Keratinocyte (primary cell): Measurements from ENCODE around the gene DCDC2C. TPM values are rescaled to one million over a fixed set of nuclear protein-coding genes. Genes with fewer than 3 reads are reported as not detected.

Source experiments
- DNase-seq: peaks from one replicate; pipeline ENCODE4 v3.0.0-alpha.2; 2011; ENCODE audit warnings: low read depth, missing footprints, low spot score
- FAIRE-seq: peaks from 2 replicates; lab custom pipeline; 2011; peaks lifted over from hg19 to GRCh38; lab: Jason Lieb, UNC
- H2AFZ ChIP-seq: 2 replicates; pipeline ENCODE4 v1.6.0; 2012; ENCODE audit warnings: low read length, control low read depth, inconsistent platforms; ENCODE audit not compliant: control insufficient read depth
- H3K27ac ChIP-seq: 2 replicates; pipeline ENCODE4 v1.5.1; 2011; ENCODE audit warnings: low read length; ENCODE audit not compliant: control insufficient read depth, insufficient read depth
- H3K27me3 ChIP-seq: 3 replicates; pipeline ENCODE4 v1.6.0; 2011; ENCODE audit warnings: low read length; ENCODE audit not compliant: control insufficient read depth, insufficient read depth; ENCODE audit errors: extremely low read depth
- H3K36me3 ChIP-seq, 2 experiments: 2 replicates in 1 of 2; 3 replicates in 1 of 2; pipeline ENCODE4 v1.5.1; 2011; ENCODE audit warnings: low read length in 2 of 2, mild to moderate bottlenecking in 1 of 2; ENCODE audit not compliant: control insufficient read depth in 2 of 2, insufficient read depth in 2 of 2; ENCODE audit errors: extremely low read depth in 1 of 2
- H3K4me1 ChIP-seq: 3 replicates; pipeline ENCODE4 v1.5.1; 2011; ENCODE audit warnings: low read length; ENCODE audit not compliant: control insufficient read depth, insufficient read depth; ENCODE audit errors: extremely low read depth
- H3K4me2 ChIP-seq: 3 replicates; pipeline ENCODE4 v1.6.0; 2011; ENCODE audit warnings: low read depth, low read length; ENCODE audit not compliant: control insufficient read depth, insufficient read depth; ENCODE audit errors: extremely low read depth
- H3K4me3 ChIP-seq, 3 experiments: fragments of 200-600 bp in 1 of 3; sonication (generic) in 1 of 3; 2 replicates in 2 of 3; 3 replicates in 1 of 3; pipeline ENCODE4 v1.5.1; 2011 to 2016; ENCODE audit warnings: low read length in 3 of 3, mild to moderate bottlenecking in 3 of 3, control low read depth in 2 of 3, inconsistent platforms in 1 of 3, low read depth in 1 of 3, mixed read lengths in 1 of 3, mixed run types in 1 of 3, moderate library complexity in 1 of 3; ENCODE audit not compliant: control insufficient read depth in 2 of 3, insufficient read depth in 2 of 3; ENCODE audit errors: extremely low read depth in 1 of 3
- H3K79me2 ChIP-seq: 2 replicates; pipeline ENCODE4 v1.6.0; 2012; ENCODE audit warnings: low read length; ENCODE audit not compliant: control insufficient read depth, insufficient read depth
- H3K9ac ChIP-seq: 3 replicates; pipeline ENCODE4 v1.6.0; 2011; ENCODE audit warnings: low read length; ENCODE audit not compliant: control insufficient read depth, insufficient read depth; ENCODE audit errors: extremely low read depth
- H3K9me1 ChIP-seq: 3 replicates; pipeline ENCODE4 v1.6.0; 2011; ENCODE audit warnings: low read length; ENCODE audit not compliant: control insufficient read depth, insufficient read depth; ENCODE audit errors: extremely low read depth
- H3K9me3 ChIP-seq: 2 replicates; pipeline ENCODE4 v1.5.1; 2012; ENCODE audit warnings: low read depth, low read length; ENCODE audit not compliant: control insufficient read depth
- H4K20me1 ChIP-seq: 3 replicates; pipeline ENCODE4 v1.6.0; 2011; ENCODE audit warnings: low read length; ENCODE audit not compliant: control insufficient read depth, insufficient read depth; ENCODE audit errors: extremely low read depth
- EZH2 ChIP-seq: IDR thresholded peaks from one replicate; pipeline ENCODE4 v1.6.1; 2012; ENCODE audit warnings: inconsistent platforms, mild to moderate bottlenecking, low read length, moderate library complexity
- dilution Hi-C: fragments of 300-500 bp; cut with MboI; formaldehyde crosslinking; loops from one replicate; pipeline ENCODE4 v1.7.0; 2020; ENCODE audit warnings: low sequenced_read_pairs; ENCODE audit not compliant: extremely low pct_ligation_motif_present
- polyA plus RNA-seq, 5 experiments: library from polyadenylated mRNA; depleted of rRNA in 3 of 5; stranded (reverse) in 3 of 5; stranded (forward) in 1 of 5; unstranded in 1 of 5; fragments of >200 nt; gene quantifications; 1 replicate in 1 of 5; 2 replicates in 3 of 5; 3 replicates in 1 of 5; pipeline versions ENCODE4 v1.2.1 to v1.2.3, GENCODE V29; 2011 to 2012; ENCODE audit warnings: missing spikeins in 2 of 5, low read depth in 1 of 5, low replicate concordance in 1 of 5
- TF ChIP-seq, protein P1 (sequence below), 3 experiments: IDR thresholded peaks in 1 of 3; conservative IDR thresholded peaks in 1 of 3; optimal IDR thresholded peaks in 1 of 3; 2 replicates in 2 of 3; 3 replicates in 1 of 3; pipeline versions ENCODE3 to v1.5.1; 2011; ENCODE audit warnings: low read length in 3 of 3, mild to moderate bottlenecking in 3 of 3, moderate library complexity in 2 of 3, control low read depth in 1 of 3, inconsistent platforms in 1 of 3; ENCODE audit not compliant: insufficient read depth in 2 of 3; ENCODE audit errors: extremely low read depth in 1 of 3

Gene DCDC2C
- polyA plus RNA-seq, 1 donor (not counting 4 experiments of a cell fraction or from before 2014, with no cell fraction given) = not detected

- H2AFZ ChIP-seq = no peak overlapping the region
- H3K9me1 ChIP-seq = no peaks in the 10 kb centered on the region
- no peaks in the 10 kb centered on the region for H3K4me1 ChIP-seq
- H3K27ac ChIP-seq = no peak overlapping the region
- H3K9ac ChIP-seq = no peak overlapping the region
- H3K79me2 ChIP-seq = no peaks in the 10 kb centered on the region
- no peaks in the 10 kb centered on the region for H3K9me3 ChIP-seq
- FAIRE-seq (no peak), DNase-seq (no peak)
- H3K27me3 ChIP-seq = no peaks in the 10 kb centered on the region
- no peak overlapping the region for H3K4me3 ChIP-seq
- TF ChIP-seq, protein P1, sequence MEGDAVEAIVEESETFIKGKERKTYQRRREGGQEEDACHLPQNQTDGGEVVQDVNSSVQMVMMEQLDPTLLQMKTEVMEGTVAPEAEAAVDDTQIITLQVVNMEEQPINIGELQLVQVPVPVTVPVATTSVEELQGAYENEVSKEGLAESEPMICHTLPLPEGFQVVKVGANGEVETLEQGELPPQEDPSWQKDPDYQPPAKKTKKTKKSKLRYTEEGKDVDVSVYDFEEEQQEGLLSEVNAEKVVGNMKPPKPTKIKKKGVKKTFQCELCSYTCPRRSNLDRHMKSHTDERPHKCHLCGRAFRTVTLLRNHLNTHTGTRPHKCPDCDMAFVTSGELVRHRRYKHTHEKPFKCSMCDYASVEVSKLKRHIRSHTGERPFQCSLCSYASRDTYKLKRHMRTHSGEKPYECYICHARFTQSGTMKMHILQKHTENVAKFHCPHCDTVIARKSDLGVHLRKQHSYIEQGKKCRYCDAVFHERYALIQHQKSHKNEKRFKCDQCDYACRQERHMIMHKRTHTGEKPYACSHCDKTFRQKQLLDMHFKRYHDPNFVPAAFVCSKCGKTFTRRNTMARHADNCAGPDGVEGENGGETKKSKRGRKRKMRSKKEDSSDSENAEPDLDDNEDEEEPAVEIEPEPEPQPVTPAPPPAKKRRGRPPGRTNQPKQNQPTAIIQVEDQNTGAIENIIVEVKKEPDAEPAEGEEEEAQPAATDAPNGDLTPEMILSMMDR (optimal IDR thresholded peaks at IDR 0.05 in 1 of 3, IDR thresholded peaks at IDR 0.05 in 1 of 3, conservative IDR thresholded peaks at IDR 0.05 in 1 of 3; ENCODE audit: extremely low read depth in 1 of 3, insufficient read depth in 2 of 3, low read length in 3 of 3) = no peak
- no peak for TF ChIP-seq EZH2
- no peak overlapping the region for H3K4me2 ChIP-seq
- H4K20me1 ChIP-seq = no peaks in the 10 kb centered on the region
- H3K36me3 ChIP-seq = no peaks in the 10 kb centered on the region
- dilution Hi-C loops = no loop called here
Measured at GRCh38 chr2:3675687-3676086, 27.7 kb upstream of the DCDC2C start.

GRCh38 chr2:3677436-3677835 lies 25.9 kb upstream of the DCDC2C start:
- no peak for DNase-seq
- H3K79me2 ChIP-seq = no peaks in the 10 kb centered on the region
- no peak overlapping the region for H2AFZ ChIP-seq
- no peak for FAIRE-seq
- dilution Hi-C loops = no loop called here
- no peaks in the 10 kb centered on the region for H4K20me1 ChIP-seq
- TF ChIP-seq EZH2 = no peak
- TF ChIP-seq, protein P1 (optimal IDR thresholded peaks at IDR 0.05 in 1 of 3, IDR thresholded peaks at IDR 0.05 in 1 of 3, conservative IDR thresholded peaks at IDR 0.05 in 1 of 3; ENCODE audit: extremely low read depth in 1 of 3, insufficient read depth in 2 of 3, low read length in 3 of 3) = no peak
- no peaks in the 10 kb centered on the region for H3K36me3 ChIP-seq
- H3K27ac ChIP-seq = no peak overlapping the region
- H3K4me2 ChIP-seq = no peak overlapping the region
- H3K27me3 ChIP-seq = no peaks in the 10 kb centered on the region
- no peak overlapping the region for H3K9ac ChIP-seq
- H3K4me3 ChIP-seq = no peak overlapping the region
- no peaks in the 10 kb centered on the region for H3K9me1 ChIP-seq
- H3K4me1 ChIP-seq = no peaks in the 10 kb centered on the region
- H3K9me3 ChIP-seq = no peaks in the 10 kb centered on the region
